Astrocyte (in vitro differentiated cells and primary cell): ENCODE results near the gene PDLIM7. TPM values are rescaled to one million over a fixed set of nuclear protein-coding genes. Genes with fewer than 3 reads are reported as not detected.

Experiments
- DNase-seq: peaks from one replicate; pipeline ENCODE4 v3.0.0-alpha.2; 2010; ENCODE audit warnings: low read depth
- FAIRE-seq: peaks from 2 replicates; lab custom pipeline; 2011; peaks lifted over from hg19 to GRCh38; lab: Jason Lieb, UNC
- H2AFZ ChIP-seq: 2 replicates; pipeline ENCODE4 v1.6.0; 2012; ENCODE audit warnings: low read depth, low read length, inconsistent platforms
- H3K27ac ChIP-seq: 2 replicates; pipeline ENCODE4 v1.5.1; 2011; ENCODE audit warnings: low read depth, low read length, inconsistent platforms
- H3K27me3 ChIP-seq: 2 replicates; pipeline ENCODE4 v1.6.0; 2011; ENCODE audit warnings: low read length, inconsistent platforms; ENCODE audit not compliant: insufficient read depth
- H3K36me3 ChIP-seq: 2 replicates; pipeline ENCODE4 v1.5.1; 2011; ENCODE audit warnings: low read length, inconsistent platforms; ENCODE audit not compliant: insufficient read depth
- H3K4me1 ChIP-seq: 2 replicates; pipeline ENCODE4 v1.5.1; 2011; ENCODE audit warnings: low read length, inconsistent platforms; ENCODE audit not compliant: insufficient read depth
- H3K4me2 ChIP-seq: 2 replicates; pipeline ENCODE4 v1.6.0; 2012; ENCODE audit warnings: low read length, inconsistent platforms
- H3K4me3 ChIP-seq: 2 replicates; pipeline ENCODE4 v1.5.1; 2011; ENCODE audit warnings: low read depth, mild to moderate bottlenecking, low read length, inconsistent platforms; ENCODE audit not compliant: insufficient read depth
- H3K79me2 ChIP-seq: 2 replicates; pipeline ENCODE4 v1.6.0; 2012; ENCODE audit warnings: mild to moderate bottlenecking, low read length, inconsistent platforms; ENCODE audit not compliant: insufficient read depth
- H3K9ac ChIP-seq: 2 replicates; pipeline ENCODE4 v1.6.0; 2012; ENCODE audit warnings: mild to moderate bottlenecking, low read length, inconsistent platforms
- H3K9me3 ChIP-seq: 2 replicates; pipeline ENCODE4 v1.5.1; 2012; ENCODE audit warnings: low read depth, mild to moderate bottlenecking, low read length, inconsistent platforms; ENCODE audit not compliant: insufficient read depth
- H4K20me1 ChIP-seq: 2 replicates; pipeline ENCODE4 v1.6.0; 2012; ENCODE audit warnings: low read length, inconsistent platforms; ENCODE audit not compliant: insufficient read depth
- H3K27ac Mint-ChIP-seq: one replicate; pipeline ENCODE4 v1.8.0; 2021; ENCODE audit warnings: mild to moderate bottlenecking, mixed read lengths; ENCODE audit not compliant: unreplicated experiment
- H3K27me3 Mint-ChIP-seq: one replicate; pipeline ENCODE4 v1.8.0; 2021; ENCODE audit warnings: low read depth, mixed read lengths; ENCODE audit not compliant: unreplicated experiment
- H3K36me3 Mint-ChIP-seq: one replicate; pipeline ENCODE4 v1.8.0; 2021; ENCODE audit warnings: low read depth, mixed read lengths; ENCODE audit not compliant: unreplicated experiment
- H3K4me1 Mint-ChIP-seq: one replicate; pipeline ENCODE4 v1.8.0; 2021; ENCODE audit warnings: low read depth, mixed read lengths; ENCODE audit not compliant: unreplicated experiment
- H3K4me3 Mint-ChIP-seq: one replicate; pipeline ENCODE4 v1.8.0; 2021; ENCODE audit warnings: mild to moderate bottlenecking, moderate library complexity, mixed read lengths; ENCODE audit not compliant: unreplicated experiment
- H3K9me3 Mint-ChIP-seq: one replicate; pipeline ENCODE4 v1.8.0; 2021; ENCODE audit warnings: mild to moderate bottlenecking, mixed read lengths; ENCODE audit not compliant: unreplicated experiment
- CTCF ChIP-seq: IDR thresholded peaks from 2 replicates; pipeline ENCODE4 v1.5.1; 2011; ENCODE audit warnings: low read depth, mild to moderate bottlenecking, inconsistent platforms, low read length, moderate library complexity; ENCODE audit not compliant: insufficient read depth
- EZH2 ChIP-seq: IDR thresholded peaks from 2 replicates; pipeline ENCODE4 v1.6.1; 2012; ENCODE audit warnings: mild to moderate bottlenecking, low read length, inconsistent platforms; ENCODE audit not compliant: insufficient read depth
- total RNA-seq: library from RNA; stranded (reverse); gene quantifications from 2 replicates; pipeline ENCODE4 v1.2.1, GENCODE V29; 2021

The PDLIM7 gene
- total RNA-seq, 1 donor from 2014 or later: 590 TPM

GRCh38 chr5:177449140-177450061 lies 48.0 kb downstream of the PDLIM7 start:
- Mint-ChIP-seq H3K9me3 (no peaks in the 10 kb centered on the region), H3K27me3 (peaks cover 4% of the 10 kb centered on the region), H3K4me1 (peaks cover 21% of the 10 kb centered on the region), H3K36me3 (peaks cover 4% of the 10 kb centered on the region), H3K27ac (no peak overlapping the region), H3K4me3 (peak overlapping the region; percentile 34)
- H3K27me3 ChIP-seq: no peaks in the 10 kb centered on the region
- H3K4me1 ChIP-seq: peaks cover 28% of the 10 kb centered on the region
- TF ChIP-seq EZH2 (no peak), CTCF (no peak)
- H3K4me3 ChIP-seq: no peak overlapping the region
- DNase-seq (no peak), FAIRE-seq (no peak)
- no peaks in the 10 kb centered on the region for H3K79me2 ChIP-seq
- H3K9ac ChIP-seq: no peak overlapping the region
- no peak overlapping the region for H2AFZ ChIP-seq
- no peak overlapping the region for H3K4me2 ChIP-seq
- H3K9me3 ChIP-seq: no peaks in the 10 kb centered on the region
- no peaks in the 10 kb centered on the region for H3K36me3 ChIP-seq
- H4K20me1 ChIP-seq: peaks cover 56% of the 10 kb centered on the region
- no peak overlapping the region for H3K27ac ChIP-seq

GRCh38 chr5:177448244-177448950 lies 49.0 kb downstream of the PDLIM7 start:
- peak overlapping the region; percentile 24 for H3K27ac Mint-ChIP-seq
- Histone ChIP-seq H3K36me3 (no peaks in the 10 kb centered on the region), H4K20me1 (peaks cover 47% of the 10 kb centered on the region), H3K9me3 (no peaks in the 10 kb centered on the region), H3K79me2 (no peaks in the 10 kb centered on the region), H2AFZ (no peak overlapping the region), H3K27me3 (no peaks in the 10 kb centered on the region), H3K4me1 (peaks cover 18% of the 10 kb centered on the region), H3K4me2 (peak overlapping the region; percentile 95), H3K9ac (peak overlapping the region; percentile 54), H3K27ac (no peak overlapping the region), H3K4me3 (peak overlapping the region; percentile 53)
- H3K27me3 Mint-ChIP-seq: peaks cover 4% of the 10 kb centered on the region
- H3K4me3 Mint-ChIP-seq: peak overlapping the region; percentile 71
- no peak for DNase-seq
- H3K36me3 Mint-ChIP-seq: peaks cover 4% of the 10 kb centered on the region
- TF ChIP-seq CTCF (no peak), EZH2 (no peak)
- peaks cover 19% of the 10 kb centered on the region for H3K4me1 Mint-ChIP-seq
- H3K9me3 Mint-ChIP-seq: no peaks in the 10 kb centered on the region
- no peak for FAIRE-seq
